LNCAP (cell line): Measurements from ENCODE around the gene PICALM.

ENCODE experiments used
- CTCF ChIP-seq: fragments of 450-650 bp; IDR thresholded peaks from 2 replicates; pipeline ENCODE4 v1.5.1; 2017; ENCODE audit warnings: mild to moderate bottlenecking

The PICALM gene

GRCh38 chr11:86052693-86053641 is 15.9 kb downstream of the PICALM start:
- no peak for TF ChIP-seq CTCF

GRCh38 chr11:86050196-86050709 is 18.6 kb downstream of the PICALM start:
- no peak for TF ChIP-seq CTCF

GRCh38 chr11:86047275-86047991 is 21.5 kb downstream of the PICALM start:
- TF ChIP-seq CTCF = no peak

- no peak for TF ChIP-seq CTCF
Observed at GRCh38 chr11:86046116-86046515, 22.8 kb downstream of the PICALM start.

GRCh38 chr11:86043765-86044503 is 24.9 kb downstream of the PICALM start:
- no peak for TF ChIP-seq CTCF

GRCh38 chr11:86041975-86042378 is 26.9 kb downstream of the PICALM start:
- TF ChIP-seq CTCF = peak; percentile 85
